Pancreas (tissue), 10 donors: ENCODE measurements around the gene KHDC3L. TPM values are rescaled to one million over a fixed set of nuclear protein-coding genes. Genes with fewer than 3 reads are reported as not detected.

Experiments
- ATAC-seq, 4 donors: fragments of 200-7000 bp; cut with Tn5 transposase; one replicate each; pipeline versions ENCODE4 v1.8.0 to v1.9.1; 2020; ENCODE audit warnings: mild to moderate bottlenecking in 4 of 4, moderate library complexity in 4 of 4
- DNase-seq, 6 donors: peaks; one replicate each; pipeline ENCODE4 v3.0.0-alpha.2; 2020
- FAIRE-seq: peaks from 2 replicates; lab custom pipeline; 2012; peaks lifted over from hg19 to GRCh38; lab: Jason Lieb, UNC
- H3K27ac ChIP-seq, 4 donors: fragments of 200-600 bp; sonication (generic); 1 replicate in 3 of 4; 2 replicates in 1 of 4; pipeline versions ENCODE4 v1.5.0 to v1.8.0; 2020
- H3K27me3 ChIP-seq, 4 donors: fragments of 200-600 bp; one replicate each; pipeline ENCODE4 v1.8.0; 2021
- H3K36me3 ChIP-seq, 3 donors: fragments of 200-600 bp; sonication (generic) in 1 of 3; one replicate each; pipeline versions ENCODE4 v1.5.0 to v1.8.0; 2020 to 2021
- H3K4me1 ChIP-seq, 3 donors: fragments of 200-600 bp; one replicate each; pipeline ENCODE4 v1.8.0; 2021
- H3K4me3 ChIP-seq, 4 donors: fragments of 200-600 bp; sonication (generic) in 2 of 4; one replicate each; pipeline versions ENCODE4 v1.5.0 to v1.8.0; 2020 to 2021
- H3K9me3 ChIP-seq, 4 donors: fragments of 200-600 bp; one replicate each; pipeline ENCODE4 v1.8.0; 2021
- CTCF ChIP-seq, 4 donors: fragments of 200-600 bp; sonication (generic) in 3 of 4; IDR thresholded peaks; one replicate each; pipeline versions ENCODE4 v1.5.0 to v1.8.0; 2021; ENCODE audit warnings: antibody characterized with exemption in 4 of 4
- WGBS, 2 donors: extraction: QIAGEN DNeasy Blood & Tissue Kit; methylation state at CpG; one replicate each; pipeline ENCODE4 v1.1.7; 2013; 5-methylcytosine and 5-hydroxymethylcytosine counted together
- intact Hi-C, 3 donors: fragments of 100-400 bp; cut with DNase I; formaldehyde crosslinking; loops; one replicate each; pipeline versions ENCODE4 v1.11.1 to v1.14.2; 2022
- polyA plus RNA-seq, 2 donors: library from polyadenylated mRNA; stranded (reverse); fragments of 200-250 nt; gene quantifications; one replicate each; pipeline ENCODE4 v1.2.3, GENCODE V29; 2013
- total RNA-seq, 6 donors: library from RNA; stranded (reverse); fragmentation: NEBNext Ultra II Directional in 4 of 6; extraction: Animal tissue kit (Norgen Biotek cat#: 25700) in 4 of 6; gene quantifications; one replicate each; pipeline versions ENCODE4 v1.2.1 to v1.2.4, GENCODE V29; 2021 to 2023
- donor health status: healthy with polysubstance abuse.
- donor health status: DM: no; HTN: no; CAD: no; lungs with moderate emphysema.
- donor health status: DM: no; HTN: no; CAD: no.
- donor health status: control.
- donor health status: control.
- donor health status: Bipolar disorder and iron deficiency.
- donor health status: DM: yes; HTN: yes; CAD: no.
- donor health status: DM: no; HTN: no; CAD: no.
- donor health status: DM: no; HTN: no; CAD: no.
- donor health status: DM: yes; HTN: yes; CAD: no.

The KHDC3L gene
- total RNA-seq, result not detected
- polyA plus RNA-seq, result not detected

- 71 to 86% methylated on average over 23 of the region's 23 CpGs for WGBS, 2 donors
- H3K36me3 ChIP-seq, result no peaks in the 10 kb centered on the region
- no peaks in the 10 kb centered on the region for H3K4me1 ChIP-seq
- TF ChIP-seq CTCF (IDR thresholded peaks at IDR 0.05), result no peak
- H3K9me3 ChIP-seq, result no peaks in the 10 kb centered on the region
- no peak within 1 kb of the TSS for H3K27ac ChIP-seq
- no peak for FAIRE-seq
- no peak for DNase-seq
- H3K27me3 ChIP-seq, result no peaks in the 10 kb centered on the region
- no peak for ATAC-seq
- H3K4me3 ChIP-seq, result no peak within 1 kb of the TSS
- intact Hi-C loops, result no loop called here
Observed at GRCh38 chr6:73362358-73362757, at the start of gene KHDC3L. Gene KHDC3L, plus strand, starts transcription at chr6:73362658. Its CDS starts 72 bp downstream, at chr6:73362730.

GRCh38 chr6:73314577-73315492 lies 47.6 kb upstream of the KHDC3L start:
- Histone ChIP-seq H3K9me3 (no peaks in the 10 kb centered on the region), H3K4me3 (no peak overlapping the region), H3K36me3 (no peaks in the 10 kb centered on the region), H3K4me1 (no peaks in the 10 kb centered on the region), H3K27ac (no peak overlapping the region), H3K27me3 (peaks cover 0 to 16% (median 0%) of the 10 kb centered on the region in 4 donors)
- intact Hi-C loops, result no loop called here
- FAIRE-seq (no peak), DNase-seq (no peak), ATAC-seq (peak in 1 of 4 donors; percentile 4)
- TF ChIP-seq CTCF (IDR thresholded peaks at IDR 0.05), result no peak
- 18% methylated on average over 61 of the region's 61 CpGs for WGBS, 2 donors

- no peak for ATAC-seq
- Histone ChIP-seq H3K9me3 (no peaks in the 10 kb centered on the region), H3K36me3 (no peaks in the 10 kb centered on the region), H3K27me3 (no peaks in the 10 kb centered on the region), H3K4me3 (no peak overlapping the region), H3K4me1 (no peaks in the 10 kb centered on the region), H3K27ac (no peak overlapping the region)
- 80 to 86% methylated on average over 2 of the region's 2 CpGs for WGBS, 2 donors
- FAIRE-seq, result no peak
- intact Hi-C loops, result no loop called here
- TF ChIP-seq CTCF (IDR thresholded peaks at IDR 0.05), result no peak
- no peak for DNase-seq
Observed at GRCh38 chr6:73323323-73323722, 39.1 kb upstream of the KHDC3L start.

- H3K4me3 ChIP-seq, result no peak overlapping the region
- WGBS, 2 donors, result 86 to 87% methylated on average over 3 of the region's 3 CpGs
Observed at GRCh38 chr6:73325656-73326055, 36.8 kb upstream of the KHDC3L start.

More at GRCh38 chr6:73325656-73326055, 36.8 kb upstream of the KHDC3L start:
- no peak for FAIRE-seq
- Histone ChIP-seq H3K27me3 (no peaks in the 10 kb centered on the region), H3K36me3 (no peaks in the 10 kb centered on the region), H3K9me3 (no peaks in the 10 kb centered on the region), H3K4me1 (no peaks in the 10 kb centered on the region), H3K27ac (no peak overlapping the region)
- TF ChIP-seq CTCF (IDR thresholded peaks at IDR 0.05), result no peak
- ATAC-seq, result no peak
- intact Hi-C loops, result no loop called here
- DNase-seq, result no peak
